Measurements from ENCODE around the gene TMIE.

TMIE gene

GRCh38 chr3:46755646-46756045 is 54.5 kb downstream of the TMIE start:
- FAIRE-seq (no peak), DNase-seq (ENCODE audit: insufficient read length, low spot score) (no peak)
- TF ChIP-seq POLR2A (IDR thresholded peaks at IDR 0.05; ENCODE audit: low read depth, low read length): no peak

GRCh38 chr3:46756642-46757041 is 55.5 kb downstream of the TMIE start:
- FAIRE-seq: no peak
- no peak for DNase-seq (ENCODE audit: insufficient read length, low spot score)
- TF ChIP-seq POLR2A (IDR thresholded peaks at IDR 0.05; ENCODE audit: low read depth, low read length): no peak

- no peak for TF ChIP-seq POLR2A (IDR thresholded peaks at IDR 0.05; ENCODE audit: low read depth, low read length)
- DNase-seq (ENCODE audit: insufficient read length, low spot score) (no peak), FAIRE-seq (no peak)
Observed at GRCh38 chr3:46759239-46760167, 58.3 kb downstream of the TMIE start.

Data from H54 (cell line).